Tibial nerve (tissue), 4 donors: ENCODE results near the gene ARMH1.

ENCODE experiments used
- CTCF ChIP-seq, 5 experiments: fragments of 200-600 bp in 3 of 5; fragments of 450-650 bp in 2 of 5; sonication (generic) in 3 of 5; IDR thresholded peaks; one replicate each; pipeline ENCODE4 v1.5.1; 2016 to 2019; ENCODE audit warnings: antibody characterized with exemption in 5 of 5, mild to moderate bottlenecking in 3 of 5, moderate library complexity in 2 of 5
- EP300 ChIP-seq, 2 donors: sonication (generic); formaldehyde crosslinking; IDR thresholded peaks; one replicate each; pipeline ENCODE4 v1.6.1; 2017; ENCODE audit warnings: antibody characterized with exemption in 2 of 2, mild to moderate bottlenecking in 1 of 2
- POLR2A ChIP-seq, 2 donors: fragments of 450-650 bp; IDR thresholded peaks; one replicate each; pipeline ENCODE4 v1.6.1; 2017; ENCODE audit warnings: antibody characterized with exemption in 2 of 2, mild to moderate bottlenecking in 2 of 2, moderate library complexity in 2 of 2

- TF ChIP-seq CTCF (IDR thresholded peaks at IDR 0.05) (no peak), EP300 (IDR thresholded peaks at IDR 0.05) (no peak), POLR2A (IDR thresholded peaks at IDR 0.05) (no peak)
Measured at GRCh38 chr1:44664730-44665370, 9.7 kb upstream of the ARMH1 start.
